Measurements from ENCODE around the gene PGM1. TPM values are rescaled to one million over a fixed set of nuclear protein-coding genes. Genes with fewer than 3 reads are reported as not detected.

Gene PGM1
- polyA plus RNA-seq, 3 donors: 8.2 to 39.8 (median 28.7) TPM

- DNase-seq: no peak
- Mint-ChIP-seq H3K27me3 (ENCODE audit: low read depth in 3 of 3) (peaks cover 1 to 4% (median 2%) of the 10 kb centered on the region in 3 donors), H3K4me3 (no peak overlapping the region), H3K27ac (no peak overlapping the region), H3K36me3 (no peaks in the 10 kb centered on the region), H3K4me1 (no peaks in the 10 kb centered on the region), H3K9me3 (no peaks in the 10 kb centered on the region)
- WGBS (ENCODE audit: insufficient coverage): 95% methylated on average over 5 of the region's 6 CpGs
- H3K27ac ChIP-seq (ENCODE audit: low read depth in 1 of 2, low read length in 2 of 2): no peak overlapping the region
- H3K79me2 ChIP-seq (ENCODE audit: insufficient read depth, low read length): no peaks in the 10 kb centered on the region
- TF ChIP-seq, protein P1, sequence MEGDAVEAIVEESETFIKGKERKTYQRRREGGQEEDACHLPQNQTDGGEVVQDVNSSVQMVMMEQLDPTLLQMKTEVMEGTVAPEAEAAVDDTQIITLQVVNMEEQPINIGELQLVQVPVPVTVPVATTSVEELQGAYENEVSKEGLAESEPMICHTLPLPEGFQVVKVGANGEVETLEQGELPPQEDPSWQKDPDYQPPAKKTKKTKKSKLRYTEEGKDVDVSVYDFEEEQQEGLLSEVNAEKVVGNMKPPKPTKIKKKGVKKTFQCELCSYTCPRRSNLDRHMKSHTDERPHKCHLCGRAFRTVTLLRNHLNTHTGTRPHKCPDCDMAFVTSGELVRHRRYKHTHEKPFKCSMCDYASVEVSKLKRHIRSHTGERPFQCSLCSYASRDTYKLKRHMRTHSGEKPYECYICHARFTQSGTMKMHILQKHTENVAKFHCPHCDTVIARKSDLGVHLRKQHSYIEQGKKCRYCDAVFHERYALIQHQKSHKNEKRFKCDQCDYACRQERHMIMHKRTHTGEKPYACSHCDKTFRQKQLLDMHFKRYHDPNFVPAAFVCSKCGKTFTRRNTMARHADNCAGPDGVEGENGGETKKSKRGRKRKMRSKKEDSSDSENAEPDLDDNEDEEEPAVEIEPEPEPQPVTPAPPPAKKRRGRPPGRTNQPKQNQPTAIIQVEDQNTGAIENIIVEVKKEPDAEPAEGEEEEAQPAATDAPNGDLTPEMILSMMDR (IDR thresholded peaks at IDR 0.05): no peak
- H3K27me3 ChIP-seq (ENCODE audit: control insufficient read depth in 2 of 2, insufficient read depth in 2 of 2, low read length in 2 of 2): no peaks in the 10 kb centered on the region
- intact Hi-C loops (cut with micrococcal nuclease): no loop called here
- H3K4me2 ChIP-seq (replicated peaks; ENCODE audit: extremely low read depth, low read length, poor library complexity, severe bottlenecking): no peak overlapping the region
- no peaks in the 10 kb centered on the region for H3K9me3 ChIP-seq (replicated peaks in 1 of 2; ENCODE audit: control insufficient read depth in 1 of 2, insufficient read depth in 1 of 2, low read length in 2 of 2)
- no peaks in the 10 kb centered on the region for H3K4me1 ChIP-seq (ENCODE audit: control insufficient read depth in 1 of 2, insufficient read depth in 2 of 2, low read length in 2 of 2)
- no peak overlapping the region for H3K4me3 ChIP-seq (replicated peaks in 1 of 3; ENCODE audit: low read depth in 2 of 3, low read length in 3 of 3)
- H3K9ac ChIP-seq (ENCODE audit: insufficient read depth, low read length, poor library complexity, severe bottlenecking): no peak overlapping the region
- H3K36me3 ChIP-seq (replicated peaks in 1 of 2; ENCODE audit: control insufficient read depth in 1 of 2, insufficient read depth in 2 of 2, low read length in 2 of 2): no peaks in the 10 kb centered on the region
- no peaks in the 10 kb centered on the region for H4K20me1 ChIP-seq (ENCODE audit: insufficient read depth, low read length)
- no peak overlapping the region for H2AFZ ChIP-seq (ENCODE audit: insufficient read depth, low read depth, low read length, poor library complexity, severe bottlenecking)
These were observed 108.0 kb downstream of the PGM1 start for GRCh38 chr1:63701187-63701586.

GRCh38 chr1:63703701-63704107 lies 110.5 kb downstream of the PGM1 start:
- no peaks in the 10 kb centered on the region for H3K36me3 ChIP-seq (replicated peaks in 1 of 2; ENCODE audit: control insufficient read depth in 1 of 2, insufficient read depth in 2 of 2, low read length in 2 of 2)
- Mint-ChIP-seq H3K36me3 (no peaks in the 10 kb centered on the region), H3K27me3 (ENCODE audit: low read depth in 3 of 3) (peaks cover 4 to 9% (median 4%) of the 10 kb centered on the region in 3 donors), H3K27ac (no peak overlapping the region), H3K4me1 (no peaks in the 10 kb centered on the region), H3K4me3 (no peak overlapping the region), H3K9me3 (no peaks in the 10 kb centered on the region)
- no peak overlapping the region for H3K27ac ChIP-seq (ENCODE audit: low read depth in 1 of 2, low read length in 2 of 2)
- H3K4me2 ChIP-seq (replicated peaks; ENCODE audit: extremely low read depth, low read length, poor library complexity, severe bottlenecking): no peak overlapping the region
- H3K9me3 ChIP-seq (replicated peaks in 1 of 2; ENCODE audit: control insufficient read depth in 1 of 2, insufficient read depth in 1 of 2, low read length in 2 of 2): no peaks in the 10 kb centered on the region
- intact Hi-C loops (cut with micrococcal nuclease): no loop called here
- H2AFZ ChIP-seq (ENCODE audit: insufficient read depth, low read depth, low read length, poor library complexity, severe bottlenecking): no peak overlapping the region
- no peak overlapping the region for H3K9ac ChIP-seq (ENCODE audit: insufficient read depth, low read length, poor library complexity, severe bottlenecking)
- 95% methylated on average over 2 of the region's 8 CpGs for WGBS (ENCODE audit: insufficient coverage)
- no peak for DNase-seq
- H4K20me1 ChIP-seq (ENCODE audit: insufficient read depth, low read length): no peaks in the 10 kb centered on the region
- no peak overlapping the region for H3K4me3 ChIP-seq (replicated peaks in 1 of 3; ENCODE audit: low read depth in 2 of 3, low read length in 3 of 3)
- H3K4me1 ChIP-seq (ENCODE audit: control insufficient read depth in 1 of 2, insufficient read depth in 2 of 2, low read length in 2 of 2): no peaks in the 10 kb centered on the region
- no peaks in the 10 kb centered on the region for H3K27me3 ChIP-seq (ENCODE audit: control insufficient read depth in 2 of 2, insufficient read depth in 2 of 2, low read length in 2 of 2)
- TF ChIP-seq, protein P1 (IDR thresholded peaks at IDR 0.05): no peak
- no peaks in the 10 kb centered on the region for H3K79me2 ChIP-seq (ENCODE audit: insufficient read depth, low read length)

Data from CD14-positive monocyte (primary cell).